ENCODE measurements around the gene CEP128. TPM values are rescaled to one million over a fixed set of nuclear protein-coding genes. Genes with fewer than 3 reads are reported as not detected.

The CEP128 gene
- total RNA-seq, 5 donors from 2014 or later (not counting 1 experiment from before 2014, with no cell fraction given) = 12.6 to 24.8 (median 15.2) TPM

- POLR2A ChIA-PET = no interaction called here
- DNase-seq (no peak), ATAC-seq (replicated peaks in 1 of 4) (no peak)
- H3K4me3 Mint-ChIP-seq = no peak overlapping the region
- H3K27me3 Mint-ChIP-seq = no peaks in the 10 kb centered on the region
- no CpG with 5 or more reads among the region's 2 CpGs for WGBS (ENCODE audit: insufficient coverage)
- H3K4me3 ChIP-seq (ENCODE audit: control insufficient read depth in 1 of 2, extremely low read depth in 1 of 2, low read length in 1 of 2) = no peak overlapping the region
- no peak overlapping the region for H3K27ac ChIP-seq (ENCODE audit: low read length)
- H3K36me3 ChIP-seq (ENCODE audit: control insufficient read depth in 2 of 2, extremely low read depth in 1 of 2, insufficient read depth in 1 of 2, low read length in 1 of 2) = no peaks in the 10 kb centered on the region
- no peaks in the 10 kb centered on the region for H3K4me1 Mint-ChIP-seq
- H3K9me3 ChIP-seq = no peaks in the 10 kb centered on the region
- no peaks in the 10 kb centered on the region for H3K4me1 ChIP-seq (ENCODE audit: control insufficient read depth in 1 of 2, extremely low read depth in 1 of 2, insufficient read depth in 2 of 2, low read length in 2 of 2)
- no peaks in the 10 kb centered on the region for H3K36me3 Mint-ChIP-seq
- H3K27ac Mint-ChIP-seq = no peak overlapping the region
- H3K9me3 Mint-ChIP-seq = no peaks in the 10 kb centered on the region
- no peaks in the 10 kb centered on the region for H3K27me3 ChIP-seq (replicated peaks in 1 of 2; ENCODE audit: control insufficient read depth in 2 of 2, extremely low read depth in 1 of 2, insufficient read depth in 2 of 2, low read length in 1 of 2)
- CTCF ChIA-PET = no interaction called here
Measured at GRCh38 chr14:80554139-80554538, 387.4 kb downstream of the CEP128 start.

GRCh38 chr14:80549141-80549540, 392.4 kb downstream of the CEP128 start:
- Mint-ChIP-seq H3K27me3 (no peaks in the 10 kb centered on the region), H3K4me3 (no peak overlapping the region), H3K27ac (no peak overlapping the region), H3K9me3 (no peaks in the 10 kb centered on the region), H3K36me3 (no peaks in the 10 kb centered on the region), H3K4me1 (no peaks in the 10 kb centered on the region)
- 97% methylated on average over 6 of the region's 6 CpGs for WGBS (ENCODE audit: insufficient coverage)
- ChIA-PET CTCF (no interaction called here), POLR2A (no interaction called here)
- ATAC-seq (replicated peaks in 1 of 4) (no peak), DNase-seq (no peak)
- H3K27me3 ChIP-seq (replicated peaks in 1 of 2; ENCODE audit: control insufficient read depth in 2 of 2, extremely low read depth in 1 of 2, insufficient read depth in 2 of 2, low read length in 1 of 2) = no peaks in the 10 kb centered on the region
- H3K4me1 ChIP-seq (ENCODE audit: control insufficient read depth in 1 of 2, extremely low read depth in 1 of 2, insufficient read depth in 2 of 2, low read length in 2 of 2) = no peaks in the 10 kb centered on the region
- no peaks in the 10 kb centered on the region for H3K36me3 ChIP-seq (ENCODE audit: control insufficient read depth in 2 of 2, extremely low read depth in 1 of 2, insufficient read depth in 1 of 2, low read length in 1 of 2)
- H3K4me3 ChIP-seq (ENCODE audit: control insufficient read depth in 1 of 2, extremely low read depth in 1 of 2, low read length in 1 of 2) = no peak overlapping the region
- no peak overlapping the region for H3K27ac ChIP-seq (ENCODE audit: low read length)
- H3K9me3 ChIP-seq = no peaks in the 10 kb centered on the region

- Mint-ChIP-seq H3K4me1 (no peaks in the 10 kb centered on the region), H3K36me3 (peaks cover 4% of the 10 kb centered on the region), H3K27ac (no peak overlapping the region), H3K4me3 (no peak overlapping the region), H3K9me3 (peaks cover 0 to 4% (median 0%) of the 10 kb centered on the region in 3 donors), H3K27me3 (no peaks in the 10 kb centered on the region)
- H3K4me3 ChIP-seq (ENCODE audit: control insufficient read depth in 1 of 2, extremely low read depth in 1 of 2, low read length in 1 of 2) = no peak overlapping the region
- no peaks in the 10 kb centered on the region for H3K36me3 ChIP-seq (ENCODE audit: control insufficient read depth in 2 of 2, extremely low read depth in 1 of 2, insufficient read depth in 1 of 2, low read length in 1 of 2)
- no peaks in the 10 kb centered on the region for H3K9me3 ChIP-seq
- no peaks in the 10 kb centered on the region for H3K27me3 ChIP-seq (replicated peaks in 1 of 2; ENCODE audit: control insufficient read depth in 2 of 2, extremely low read depth in 1 of 2, insufficient read depth in 2 of 2, low read length in 1 of 2)
- no CpG with 5 or more reads among the region's 4 CpGs for WGBS (ENCODE audit: insufficient coverage)
- POLR2A ChIA-PET = interaction anchor here in 1 of 2 donors (0.6 kb wide), 1 partner anchor 49 kb away, joined by 12 read pairs; no protein-coding TSS in a partner anchor
- CTCF ChIA-PET = no interaction called here
- H3K4me1 ChIP-seq (ENCODE audit: control insufficient read depth in 1 of 2, extremely low read depth in 1 of 2, insufficient read depth in 2 of 2, low read length in 2 of 2) = no peaks in the 10 kb centered on the region
- H3K27ac ChIP-seq (ENCODE audit: low read length) = no peak overlapping the region
- ATAC-seq (replicated peaks in 1 of 4) (no peak), DNase-seq (no peak)
Measured at GRCh38 chr14:80545935-80546854, 395.3 kb downstream of the CEP128 start.

DNA sequence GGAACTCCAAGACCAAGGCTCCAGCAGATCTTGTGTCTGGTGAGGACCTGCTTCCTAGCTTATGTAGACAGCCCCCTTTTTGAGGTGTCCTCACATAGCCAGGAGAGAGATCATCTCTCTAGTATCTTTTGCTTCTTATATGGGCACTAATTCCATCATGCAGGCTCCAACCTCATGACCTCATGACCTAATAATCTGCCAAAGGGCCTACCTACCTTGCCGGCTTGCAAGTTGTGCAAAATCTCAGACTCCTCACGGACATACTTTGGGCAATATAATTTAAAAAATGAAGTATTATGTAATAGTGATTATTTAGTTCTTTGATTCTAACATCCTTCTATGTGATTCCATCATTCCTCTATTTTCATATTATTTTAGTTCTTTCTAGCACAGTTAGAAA, 397.2 kb downstream of the CEP128 start:
- Mint-ChIP-seq H3K36me3 (peaks cover 6% of the 10 kb centered on the region), H3K27ac (no peak overlapping the region), H3K27me3 (no peaks in the 10 kb centered on the region), H3K4me1 (no peaks in the 10 kb centered on the region), H3K9me3 (peaks cover 8 to 20% (median 11%) of the 10 kb centered on the region in 3 donors), H3K4me3 (no peak overlapping the region)
- Histone ChIP-seq H3K27me3 (replicated peaks in 1 of 2; ENCODE audit: control insufficient read depth in 2 of 2, extremely low read depth in 1 of 2, insufficient read depth in 2 of 2, low read length in 1 of 2) (no peaks in the 10 kb centered on the region), H3K27ac (ENCODE audit: low read length) (no peak overlapping the region), H3K4me1 (ENCODE audit: control insufficient read depth in 1 of 2, extremely low read depth in 1 of 2, insufficient read depth in 2 of 2, low read length in 2 of 2) (no peaks in the 10 kb centered on the region), H3K9me3 (no peaks in the 10 kb centered on the region), H3K4me3 (ENCODE audit: control insufficient read depth in 1 of 2, extremely low read depth in 1 of 2, low read length in 1 of 2) (no peak overlapping the region), H3K36me3 (ENCODE audit: control insufficient read depth in 2 of 2, extremely low read depth in 1 of 2, insufficient read depth in 1 of 2, low read length in 1 of 2) (no peaks in the 10 kb centered on the region)
- ChIA-PET POLR2A (interaction anchor here in 1 of 2 donors (0.6 kb wide), 1 partner anchor 150 kb away, joined by 4 read pairs; no protein-coding TSS in a partner anchor), CTCF (no interaction called here)
- WGBS (ENCODE audit: insufficient coverage) = no CpG with 5 or more reads among the region's 2 CpGs
- DNase-seq (no peak), ATAC-seq (replicated peaks in 1 of 4) (no peak)

GRCh38 chr14:80543211-80543610, 398.3 kb downstream of the CEP128 start:
- H3K4me1 ChIP-seq (ENCODE audit: control insufficient read depth in 1 of 2, extremely low read depth in 1 of 2, insufficient read depth in 2 of 2, low read length in 2 of 2) = no peaks in the 10 kb centered on the region
- no peaks in the 10 kb centered on the region for H3K27me3 Mint-ChIP-seq
- DNase-seq (no peak), ATAC-seq (replicated peaks in 1 of 4) (no peak)
- no peaks in the 10 kb centered on the region for H3K9me3 ChIP-seq
- H3K27me3 ChIP-seq (replicated peaks in 1 of 2; ENCODE audit: control insufficient read depth in 2 of 2, extremely low read depth in 1 of 2, insufficient read depth in 2 of 2, low read length in 1 of 2) = no peaks in the 10 kb centered on the region
- H3K4me3 ChIP-seq (ENCODE audit: control insufficient read depth in 1 of 2, extremely low read depth in 1 of 2, low read length in 1 of 2) = no peak overlapping the region
- H3K36me3 Mint-ChIP-seq = peaks cover 6% of the 10 kb centered on the region
- no peaks in the 10 kb centered on the region for H3K4me1 Mint-ChIP-seq
- no peak overlapping the region for H3K27ac ChIP-seq (ENCODE audit: low read length)
- H3K36me3 ChIP-seq (ENCODE audit: control insufficient read depth in 2 of 2, extremely low read depth in 1 of 2, insufficient read depth in 1 of 2, low read length in 1 of 2) = no peaks in the 10 kb centered on the region
- peaks cover 12 to 26% (median 15%) of the 10 kb centered on the region in 3 donors for H3K9me3 Mint-ChIP-seq
- ChIA-PET CTCF (no interaction called here), POLR2A (no interaction called here)
- no peak overlapping the region for H3K27ac Mint-ChIP-seq
- no peak overlapping the region for H3K4me3 Mint-ChIP-seq
- WGBS (ENCODE audit: insufficient coverage) = no CpG with 5 or more reads among the region's 2 CpGs

- Histone ChIP-seq H3K4me3 (ENCODE audit: control insufficient read depth in 1 of 2, extremely low read depth in 1 of 2, low read length in 1 of 2) (no peak overlapping the region), H3K27ac (ENCODE audit: low read length) (no peak overlapping the region), H3K27me3 (replicated peaks in 1 of 2; ENCODE audit: control insufficient read depth in 2 of 2, extremely low read depth in 1 of 2, insufficient read depth in 2 of 2, low read length in 1 of 2) (no peaks in the 10 kb centered on the region), H3K9me3 (no peaks in the 10 kb centered on the region), H3K36me3 (ENCODE audit: control insufficient read depth in 2 of 2, extremely low read depth in 1 of 2, insufficient read depth in 1 of 2, low read length in 1 of 2) (no peaks in the 10 kb centered on the region), H3K4me1 (ENCODE audit: control insufficient read depth in 1 of 2, extremely low read depth in 1 of 2, insufficient read depth in 2 of 2, low read length in 2 of 2) (no peaks in the 10 kb centered on the region)
- H3K27ac Mint-ChIP-seq = no peak overlapping the region
- H3K9me3 Mint-ChIP-seq = peaks cover 12 to 26% (median 15%) of the 10 kb centered on the region in 3 donors
- no peak for ATAC-seq (replicated peaks in 1 of 4)
- H3K36me3 Mint-ChIP-seq = peaks cover 6% of the 10 kb centered on the region
- no peak for DNase-seq
- no peak overlapping the region for H3K4me3 Mint-ChIP-seq
- CTCF ChIA-PET = no interaction called here
- POLR2A ChIA-PET = no interaction called here
- WGBS (ENCODE audit: insufficient coverage) = 100% methylated on average over 1 of the region's 7 CpGs
- H3K27me3 Mint-ChIP-seq = no peaks in the 10 kb centered on the region
- H3K4me1 Mint-ChIP-seq = no peaks in the 10 kb centered on the region
Measured at GRCh38 chr14:80538633-80539375, 402.7 kb downstream of the CEP128 start.
